ENCODE results near the gene COBL.

DNA sequence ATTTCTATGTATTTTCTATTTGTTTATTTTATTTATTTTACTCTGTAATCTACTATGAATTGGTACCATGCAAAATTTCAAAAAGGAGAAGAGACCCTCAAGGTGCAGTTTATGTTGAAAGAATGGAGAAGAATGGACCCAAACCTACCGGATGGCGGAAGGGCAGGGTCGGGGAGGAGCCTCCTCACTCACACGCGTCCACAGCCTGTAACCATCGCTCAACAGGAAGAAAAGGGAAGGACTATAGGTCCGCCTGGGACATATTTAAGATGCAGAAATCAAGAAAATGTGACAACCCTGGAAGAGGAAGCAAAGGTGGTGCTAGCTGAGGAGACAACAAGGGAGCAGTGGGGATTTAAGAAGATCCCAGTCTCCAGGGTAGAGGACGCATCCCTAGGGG, 158.4 kb downstream of the COBL start:
- TF ChIP-seq POLR2A (IDR thresholded peaks at IDR 0.05): no peak
- TF ChIP-seq, protein P1, sequence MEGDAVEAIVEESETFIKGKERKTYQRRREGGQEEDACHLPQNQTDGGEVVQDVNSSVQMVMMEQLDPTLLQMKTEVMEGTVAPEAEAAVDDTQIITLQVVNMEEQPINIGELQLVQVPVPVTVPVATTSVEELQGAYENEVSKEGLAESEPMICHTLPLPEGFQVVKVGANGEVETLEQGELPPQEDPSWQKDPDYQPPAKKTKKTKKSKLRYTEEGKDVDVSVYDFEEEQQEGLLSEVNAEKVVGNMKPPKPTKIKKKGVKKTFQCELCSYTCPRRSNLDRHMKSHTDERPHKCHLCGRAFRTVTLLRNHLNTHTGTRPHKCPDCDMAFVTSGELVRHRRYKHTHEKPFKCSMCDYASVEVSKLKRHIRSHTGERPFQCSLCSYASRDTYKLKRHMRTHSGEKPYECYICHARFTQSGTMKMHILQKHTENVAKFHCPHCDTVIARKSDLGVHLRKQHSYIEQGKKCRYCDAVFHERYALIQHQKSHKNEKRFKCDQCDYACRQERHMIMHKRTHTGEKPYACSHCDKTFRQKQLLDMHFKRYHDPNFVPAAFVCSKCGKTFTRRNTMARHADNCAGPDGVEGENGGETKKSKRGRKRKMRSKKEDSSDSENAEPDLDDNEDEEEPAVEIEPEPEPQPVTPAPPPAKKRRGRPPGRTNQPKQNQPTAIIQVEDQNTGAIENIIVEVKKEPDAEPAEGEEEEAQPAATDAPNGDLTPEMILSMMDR (IDR thresholded peaks at IDR 0.05): no peak

Data from uterus (tissue), 2 donors.